DMS153 (cell line): ENCODE measurements around the gene NCBP3.

Experiments used
- DNase-seq: peaks from one replicate; lab custom pipeline; 2025; lab: John Stamatoyannopoulos, UW

The NCBP3 gene

GRCh38 chr17:3845621-3846436 lies at the start of gene NCBP3:
Gene NCBP3 (minus strand): TSS chr17:3846246. CDS start chr17:3846223, 23 bp downstream.
- peak; percentile 55 for DNase-seq

GRCh38 chr17:3895354-3895753 lies 49.3 kb upstream of the NCBP3 start:
- no peak for DNase-seq

GRCh38 chr17:3894911-3895343 lies 48.9 kb upstream of the NCBP3 start:
- no peak for DNase-seq

GRCh38 chr17:3894188-3894587 lies 48.1 kb upstream of the NCBP3 start:
- DNase-seq, result no peak

- no peak for DNase-seq
Observed at GRCh38 chr17:3893720-3894116, 47.7 kb upstream of the NCBP3 start.

- peak; percentile 59 for DNase-seq
Observed at GRCh38 chr17:3893003-3893719, 47.1 kb upstream of the NCBP3 start, which contains the start of gene CAMKK1. Gene CAMKK1 (minus strand): TSS chr17:3893053. CDS start chr17:3885687, 7,366 bp downstream.

GRCh38 chr17:3892095-3892998 lies 46.3 kb upstream of the NCBP3 start:
- DNase-seq, result no peak

GRCh38 chr17:3891626-3892094 lies 45.6 kb upstream of the NCBP3 start:
- no peak for DNase-seq

- no peak for DNase-seq
Observed at GRCh38 chr17:3890878-3891219, 44.8 kb upstream of the NCBP3 start.

- no peak for DNase-seq
Observed at GRCh38 chr17:3890082-3890877, 44.2 kb upstream of the NCBP3 start.

GRCh38 chr17:3889325-3890012 lies 43.4 kb upstream of the NCBP3 start:
- DNase-seq, result no peak

- peak; percentile 47 for DNase-seq
Observed at GRCh38 chr17:3888343-3889171, 42.5 kb upstream of the NCBP3 start.

GRCh38 chr17:3887804-3888203 lies 41.8 kb upstream of the NCBP3 start:
- no peak for DNase-seq

GRCh38 chr17:3887394-3887793 lies 41.3 kb upstream of the NCBP3 start:
- DNase-seq, result no peak

- no peak for DNase-seq
Observed at GRCh38 chr17:3886776-3887175, 40.7 kb upstream of the NCBP3 start.

- DNase-seq, result no peak
Observed at GRCh38 chr17:3885970-3886369, 39.9 kb upstream of the NCBP3 start.

GRCh38 chr17:3885271-3885670 lies 39.2 kb upstream of the NCBP3 start:
- DNase-seq, result no peak

- DNase-seq, result no peak
Observed at GRCh38 chr17:3884188-3884587, 38.1 kb upstream of the NCBP3 start.

GRCh38 chr17:3882276-3882675 lies 36.2 kb upstream of the NCBP3 start:
- DNase-seq, result no peak

GRCh38 chr17:3880983-3881382 lies 34.9 kb upstream of the NCBP3 start:
- no peak for DNase-seq
